ENCODE measurements around the gene MRPL14.

Gene MRPL14

DNA sequence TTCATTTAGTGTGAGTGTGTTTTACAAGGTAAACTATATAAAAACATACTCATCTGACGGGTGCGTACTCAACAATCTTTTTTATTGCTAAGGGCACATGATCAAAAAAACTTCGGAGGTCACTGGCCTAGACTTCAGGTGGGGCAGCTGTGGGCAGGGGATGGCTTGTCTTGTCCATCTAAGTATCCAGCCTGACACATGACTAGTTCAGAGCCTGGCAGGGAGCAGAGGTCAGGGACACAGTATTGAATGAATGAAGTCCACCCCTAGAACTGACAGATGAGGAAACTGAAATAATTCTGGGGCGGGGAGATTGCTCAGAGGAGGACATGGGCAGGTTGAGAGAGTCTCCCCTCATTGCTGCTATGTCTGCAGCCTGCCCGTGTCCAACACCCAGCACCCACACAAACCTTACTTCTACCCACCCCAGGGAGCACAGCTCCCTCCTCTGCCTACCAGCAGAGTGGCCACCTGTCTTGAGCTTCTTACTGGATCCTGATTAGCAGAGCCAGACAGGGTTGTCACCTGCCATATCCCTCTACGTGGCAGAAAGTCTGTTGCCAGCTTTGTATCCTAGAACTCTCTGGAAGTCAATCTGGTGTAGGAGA is 48.9 kb downstream of the MRPL14 start:
- FAIRE-seq, result no peak

DNA sequence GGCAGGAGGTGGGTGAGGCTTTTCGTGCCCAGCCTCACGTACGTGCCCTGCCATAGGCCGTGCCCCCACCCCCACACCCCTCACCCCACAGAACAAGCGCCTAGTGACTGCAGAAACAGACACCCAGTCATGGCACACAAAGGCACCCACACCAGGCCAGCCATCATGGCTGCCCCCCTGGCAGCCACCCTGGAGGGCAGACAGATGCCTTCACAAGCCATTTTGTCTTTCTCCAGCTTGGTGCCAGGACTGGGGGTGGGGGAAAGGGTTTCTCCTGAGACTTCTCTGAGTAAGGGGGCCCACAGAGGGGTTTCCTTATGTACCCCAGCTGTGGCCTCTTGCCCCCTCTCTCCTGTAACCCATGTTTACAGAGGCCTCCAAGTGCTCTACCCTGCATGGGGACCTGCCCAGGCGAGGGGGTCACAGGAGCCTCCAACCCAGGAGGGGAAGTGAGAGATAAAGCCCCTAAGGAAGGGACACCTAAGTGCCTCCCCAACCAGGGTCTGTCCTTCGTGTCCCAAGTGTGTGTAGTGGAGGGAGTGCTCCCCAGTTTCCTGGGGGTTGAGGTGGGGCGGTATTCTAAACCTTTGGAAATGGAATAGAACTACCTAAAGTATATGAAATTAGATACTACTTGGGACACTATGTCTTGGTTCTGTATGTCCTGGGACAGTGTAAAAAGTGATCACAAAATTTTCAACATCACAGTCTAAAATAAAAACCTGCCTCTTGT is 49.9 kb downstream of the MRPL14 start:
- no peak for FAIRE-seq

DNA sequence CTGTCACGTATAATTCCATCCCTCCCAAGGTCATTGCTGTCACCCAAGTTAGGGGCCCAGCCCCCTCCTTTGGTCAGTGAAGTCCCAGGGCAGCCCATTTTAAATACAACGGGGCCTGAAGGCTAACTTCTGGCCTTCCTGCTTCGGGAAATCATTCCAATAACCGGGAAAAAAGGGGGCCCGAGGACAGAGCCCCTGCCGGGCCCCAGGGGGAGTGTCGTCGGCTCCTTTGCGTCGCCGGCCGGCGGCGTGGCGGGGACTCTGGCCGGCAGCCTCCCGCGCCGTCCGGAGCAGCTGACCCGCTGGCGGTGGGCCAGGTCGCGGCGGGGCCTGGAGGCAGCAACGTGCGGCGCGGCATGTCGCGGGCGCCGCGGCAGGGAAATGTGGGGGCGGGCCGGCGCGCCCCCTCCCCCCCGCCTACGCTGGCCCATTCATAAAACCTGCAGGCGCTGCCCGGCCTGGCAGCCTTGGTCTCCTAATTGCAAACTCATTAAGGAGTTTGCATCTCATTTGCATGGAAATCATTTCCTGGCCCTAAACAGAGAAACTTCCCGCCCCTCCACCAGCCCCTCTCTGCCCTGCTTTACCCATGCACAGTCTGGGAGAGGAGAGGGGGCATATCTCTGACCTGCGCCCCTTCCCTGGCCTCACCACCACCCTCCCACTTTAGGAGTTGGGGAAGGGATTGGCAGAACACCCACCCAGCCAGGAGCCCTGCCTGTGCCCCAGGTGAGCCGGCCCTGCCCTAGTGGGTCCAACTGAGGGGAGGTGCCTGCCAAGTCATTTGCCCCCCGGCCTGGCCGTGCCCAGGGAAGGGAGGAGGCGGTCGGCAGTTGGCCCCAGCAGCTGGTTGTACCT is 50.7 kb downstream of the MRPL14 start:
- FAIRE-seq, result no peak

DNA sequence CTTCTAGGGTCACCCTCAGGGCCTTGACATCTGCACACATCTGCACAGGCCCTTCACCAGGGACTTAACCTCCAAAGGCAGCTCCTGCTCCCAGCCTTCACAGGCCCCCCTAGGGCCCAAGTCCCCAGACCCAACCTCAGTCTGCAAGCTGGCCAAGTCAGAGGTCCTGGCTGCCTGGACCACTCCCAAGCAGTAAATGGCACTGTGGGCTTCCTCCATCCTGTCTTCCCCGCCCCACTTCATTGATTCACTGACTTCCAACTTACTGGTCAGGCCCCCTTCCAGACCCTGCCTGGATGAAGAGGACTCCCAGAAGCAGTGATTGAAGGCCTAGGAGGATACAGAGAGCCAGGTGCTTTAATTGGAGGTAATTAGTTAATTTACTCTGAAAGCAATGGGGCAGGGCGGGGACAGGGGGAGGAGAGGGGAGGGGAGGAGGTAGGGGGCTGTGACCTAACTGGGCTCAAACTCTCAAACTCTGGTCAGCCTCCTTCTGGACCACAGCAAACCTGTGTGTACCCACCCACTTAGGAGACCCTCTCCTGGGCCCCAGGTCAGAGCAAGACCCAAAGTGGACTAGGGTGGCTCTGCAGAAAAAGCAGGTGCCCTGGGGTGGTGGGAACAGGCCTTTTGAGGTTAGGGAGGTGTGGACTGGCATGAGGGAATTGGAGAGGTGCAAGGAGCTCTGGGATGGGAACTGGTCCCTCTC is 51.5 kb downstream of the MRPL14 start:
- no peak for FAIRE-seq

DNA sequence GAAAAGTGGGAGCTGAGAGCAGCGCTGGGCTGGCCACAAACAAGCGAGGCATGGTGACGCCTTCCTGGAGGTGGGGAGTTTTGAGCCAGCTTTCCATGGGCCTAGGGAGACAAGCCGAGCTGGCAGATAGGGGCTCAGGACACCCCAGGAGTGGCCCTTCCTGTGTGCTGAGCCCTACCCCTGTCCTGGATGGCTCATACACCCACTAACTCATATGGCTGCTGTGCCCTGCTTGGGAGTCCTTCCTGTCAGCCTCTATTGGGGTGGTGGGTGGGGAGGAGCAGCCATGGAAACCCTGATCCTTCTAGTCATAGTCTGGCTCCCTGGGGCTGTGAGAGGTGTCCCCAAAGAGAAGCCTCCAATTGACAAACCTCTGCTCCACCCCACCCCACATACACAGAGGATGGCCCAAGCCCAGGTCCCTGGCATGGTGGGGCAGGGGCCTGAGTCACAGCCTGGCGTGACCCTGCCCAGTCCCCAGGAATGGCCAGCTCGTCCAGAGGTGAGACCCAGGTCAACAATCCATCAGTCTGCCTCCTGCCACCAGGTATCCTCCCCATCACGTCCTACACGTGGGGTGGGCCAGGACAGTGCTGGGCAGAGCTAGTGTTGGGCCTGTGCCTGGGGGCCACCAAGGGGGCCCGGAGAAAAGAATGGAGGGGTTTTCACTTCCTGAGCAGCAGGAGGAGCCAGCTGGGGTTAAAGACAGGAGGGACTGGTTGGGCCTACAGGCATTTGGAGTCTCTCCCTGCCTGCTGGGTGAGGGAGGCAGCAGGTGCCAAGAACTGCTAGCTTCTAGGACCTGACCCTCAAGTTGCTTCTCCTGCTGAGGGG is 52.2 kb downstream of the MRPL14 start:
- no peak for FAIRE-seq

DNA sequence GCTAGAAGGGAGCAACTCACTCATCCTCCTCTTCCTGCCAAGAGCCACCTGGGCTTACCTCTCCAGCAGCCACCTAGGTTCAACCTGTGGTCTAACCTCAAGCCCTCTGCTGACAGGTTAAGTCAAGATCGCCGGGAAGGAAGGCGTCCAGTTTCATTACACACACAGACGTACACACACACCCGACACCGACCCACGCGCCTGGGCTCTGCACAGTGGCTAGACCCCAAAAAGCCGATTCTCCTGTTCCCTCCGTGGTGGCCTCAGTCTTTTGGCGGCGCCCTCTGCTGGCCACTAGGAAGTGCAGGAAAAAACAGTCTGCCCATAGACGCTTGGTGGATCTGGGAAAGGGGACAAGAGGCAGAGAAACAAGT is 52.8 kb downstream of the MRPL14 start:
- no peak for FAIRE-seq

DNA sequence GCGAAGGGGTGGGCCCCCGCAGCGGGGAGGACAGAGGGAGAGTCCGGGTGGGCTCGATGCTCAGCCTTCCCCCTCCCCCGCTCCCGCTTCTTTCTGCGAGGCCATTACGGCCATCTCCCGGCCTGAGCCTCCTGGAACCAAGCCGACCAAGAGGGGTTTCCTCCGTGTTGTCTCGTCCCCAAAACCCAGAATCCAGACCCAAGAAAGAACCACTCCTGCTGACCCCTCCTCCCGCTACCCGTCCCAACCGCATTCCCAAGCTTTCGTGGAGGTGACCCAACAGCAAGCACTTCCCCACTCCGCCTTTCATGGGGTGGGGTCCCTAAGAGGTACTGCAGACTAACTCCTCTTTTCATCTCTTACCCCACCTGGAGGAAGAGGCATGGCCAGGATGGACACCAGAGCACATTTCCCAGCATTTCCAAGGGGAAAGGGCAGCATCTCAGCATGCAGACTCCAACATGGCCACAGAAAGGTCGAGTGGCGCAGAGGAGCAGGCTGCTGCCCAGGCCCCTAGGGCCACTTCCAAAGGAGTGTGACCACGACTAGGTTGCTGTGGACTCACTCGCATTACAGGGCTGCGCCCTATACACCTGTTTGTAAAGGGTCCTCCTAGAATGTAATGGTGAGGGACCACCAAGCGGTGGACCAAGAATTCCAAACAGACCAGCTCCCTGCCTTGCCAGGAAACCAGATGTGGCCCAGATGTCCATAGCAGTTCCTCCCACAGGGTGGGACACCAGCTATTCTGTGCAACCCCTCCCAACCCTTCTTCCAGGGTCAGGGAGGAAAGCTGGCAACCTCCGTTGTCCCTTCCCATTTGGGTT is 53.4 kb downstream of the MRPL14 start:
- FAIRE-seq, result no peak

DNA sequence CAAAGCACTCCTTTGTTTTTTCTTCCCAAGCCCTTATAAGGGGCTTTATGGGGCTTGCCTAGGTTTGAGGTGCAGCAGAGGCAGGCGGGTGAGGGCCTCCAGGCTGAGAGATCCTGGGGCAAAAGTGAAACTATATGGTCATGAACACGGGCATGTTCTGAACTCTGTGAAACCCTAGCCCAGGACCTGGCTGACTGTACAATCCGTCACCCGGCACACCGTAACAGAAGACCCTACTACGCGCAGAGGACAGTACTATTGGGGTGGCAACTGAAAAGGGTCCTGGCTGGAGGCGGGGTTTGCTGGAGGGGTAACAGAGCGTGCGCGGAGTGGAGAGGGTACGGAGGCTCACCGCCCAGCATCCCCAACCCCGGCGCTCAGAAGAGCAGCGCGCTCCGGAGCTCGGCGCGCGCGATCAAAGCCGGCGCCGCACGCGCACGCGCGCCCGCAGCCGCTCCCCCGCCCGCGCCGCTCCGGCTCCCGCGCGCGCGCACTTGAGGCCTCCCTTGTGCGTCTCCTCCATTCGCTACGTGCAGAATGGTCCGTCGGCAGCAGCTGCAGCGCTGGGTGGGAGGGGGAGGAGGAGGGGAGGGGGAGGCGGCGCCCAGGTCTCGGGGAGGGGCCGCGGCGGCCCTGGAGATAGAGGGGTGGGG is 54.2 kb downstream of the MRPL14 start:
- no peak for FAIRE-seq

DNA sequence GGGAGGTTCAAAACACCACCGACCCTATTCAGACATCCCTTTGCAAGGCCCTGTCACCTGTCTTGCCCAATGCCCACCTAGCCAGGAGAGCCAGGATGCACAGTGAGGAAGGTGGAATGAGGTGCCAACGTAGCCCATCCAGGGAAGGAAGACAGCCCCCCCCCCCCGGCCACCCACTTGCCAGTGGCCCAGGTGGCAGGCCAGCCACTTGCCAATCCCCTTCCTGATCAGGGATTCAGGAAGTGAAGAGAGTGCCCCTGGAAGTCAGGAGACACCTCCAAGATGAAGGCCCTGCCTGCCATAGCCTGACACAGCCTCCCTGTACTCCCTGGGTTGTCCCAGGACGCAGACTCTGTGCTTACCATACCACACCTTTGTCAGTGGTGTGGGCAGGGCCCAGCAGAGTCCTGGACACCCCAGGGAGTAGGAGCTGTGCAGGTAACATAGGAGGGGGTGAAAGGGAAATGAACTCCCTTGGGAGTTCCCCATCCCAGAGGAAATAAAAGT is 54.7 kb downstream of the MRPL14 start:
- no peak for FAIRE-seq

DNA sequence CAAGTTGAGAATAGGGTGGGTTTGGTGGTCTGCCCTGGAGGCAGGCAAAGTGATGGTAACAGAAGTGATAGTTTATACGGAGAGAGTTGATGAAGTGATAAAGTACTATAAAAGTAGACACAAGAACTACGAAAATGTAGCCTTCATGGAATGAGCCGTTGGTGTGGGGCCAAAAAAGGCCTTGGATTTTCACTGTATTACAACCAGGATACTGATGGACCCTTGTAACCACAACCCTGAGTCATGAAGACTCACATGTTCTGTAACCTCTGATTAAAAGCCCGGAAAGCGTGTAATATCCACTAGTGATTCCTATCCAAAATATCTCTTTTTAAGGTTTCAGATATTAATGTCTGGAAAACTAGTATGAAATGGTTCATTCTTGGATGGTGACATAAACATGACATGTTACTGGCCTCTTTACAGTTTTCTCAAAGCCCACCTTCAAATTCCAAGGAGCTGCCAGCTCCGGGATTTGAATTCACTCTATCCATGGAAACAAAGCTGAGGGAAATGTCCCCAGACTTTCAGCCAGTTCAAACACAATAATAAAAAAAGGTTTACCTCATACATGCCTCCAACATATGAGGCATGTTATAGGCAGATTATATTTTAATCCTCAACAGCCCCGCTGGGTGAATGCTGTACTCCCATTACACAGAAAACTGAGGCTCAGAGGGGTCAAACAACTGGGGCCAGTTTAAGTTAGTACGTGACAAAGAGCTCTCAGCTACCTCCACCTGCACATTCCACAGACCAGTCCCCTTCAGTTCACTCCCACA is 55.4 kb downstream of the MRPL14 start:
- FAIRE-seq, result no peak

DNA sequence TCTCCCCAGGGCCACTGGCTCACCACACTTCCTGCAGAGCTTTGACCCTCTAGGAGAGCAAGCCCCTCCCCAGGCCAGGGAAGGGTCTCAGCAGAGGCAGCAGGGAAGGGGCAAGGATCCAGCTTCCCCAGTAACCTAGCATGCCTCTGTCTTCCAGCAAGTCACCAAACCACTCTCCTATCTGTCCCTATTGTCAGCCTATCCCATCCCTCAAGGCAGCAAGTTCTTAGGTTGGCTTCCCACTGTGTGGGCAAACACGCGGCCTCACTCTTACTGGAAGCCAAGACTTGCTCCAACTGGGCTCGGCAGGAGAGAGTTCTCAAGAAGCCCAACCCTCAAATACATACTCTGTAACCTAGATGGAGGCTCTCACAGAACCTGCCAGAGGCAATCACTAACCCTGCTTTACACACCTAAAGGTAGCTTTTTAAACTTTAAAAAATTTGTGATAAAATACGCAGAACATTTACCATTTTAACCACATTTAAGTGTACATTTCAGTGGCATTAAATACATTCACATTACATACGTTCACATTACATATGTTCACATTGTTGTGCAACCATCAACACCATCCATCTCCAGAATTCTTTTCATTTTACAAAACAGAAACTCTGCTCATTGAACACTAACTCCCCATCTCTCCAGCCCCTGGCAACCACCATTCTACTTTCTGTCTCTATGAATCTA is 58.5 kb downstream of the MRPL14 start:
- no peak for FAIRE-seq

DNA sequence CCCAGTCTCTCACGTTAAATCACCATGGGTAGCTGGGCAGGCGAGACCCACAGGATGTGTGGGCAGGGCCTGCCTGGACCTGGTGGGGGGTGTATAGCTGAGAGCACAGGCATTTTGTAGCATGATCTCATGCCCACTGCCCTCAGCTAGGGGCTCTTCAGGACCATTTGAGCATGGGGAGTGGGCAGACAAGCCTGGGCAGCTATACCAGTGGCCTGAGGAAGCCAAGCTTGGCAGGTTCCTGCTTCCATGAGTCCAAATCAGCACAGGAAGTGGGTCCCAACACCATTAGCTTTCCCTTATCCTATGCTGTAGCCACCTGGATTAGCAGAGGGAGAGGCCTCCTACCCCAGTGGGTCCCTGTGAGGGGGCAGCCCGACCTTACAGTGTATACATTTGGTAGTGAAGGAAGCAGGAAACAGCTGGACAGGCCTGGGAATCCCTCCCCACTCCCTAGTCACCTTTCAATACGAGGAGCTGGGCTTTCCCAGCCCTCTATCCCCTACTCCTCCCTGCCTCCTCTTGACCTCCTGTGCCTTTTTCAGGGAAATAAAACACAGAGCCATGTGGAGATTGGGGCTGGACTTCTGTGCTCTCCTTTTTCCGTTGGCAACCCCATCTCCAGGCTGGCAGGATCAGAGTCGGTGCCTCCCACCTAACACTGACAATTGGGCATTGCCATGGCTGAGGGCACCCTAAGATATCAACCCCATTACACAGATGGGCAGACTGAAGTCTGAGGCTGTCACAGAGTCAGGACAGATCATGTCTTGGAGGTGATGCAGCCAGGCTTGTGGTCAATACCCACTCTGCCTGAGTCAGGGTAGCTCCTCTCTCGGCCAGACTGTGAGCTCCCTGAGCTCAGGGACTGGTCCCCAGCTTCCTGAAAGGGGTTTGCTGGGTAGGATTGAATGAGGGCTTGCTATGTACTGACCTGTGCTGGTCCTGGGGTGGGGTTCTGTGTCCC is 59.8 kb downstream of the MRPL14 start:
- FAIRE-seq, result no peak

DNA sequence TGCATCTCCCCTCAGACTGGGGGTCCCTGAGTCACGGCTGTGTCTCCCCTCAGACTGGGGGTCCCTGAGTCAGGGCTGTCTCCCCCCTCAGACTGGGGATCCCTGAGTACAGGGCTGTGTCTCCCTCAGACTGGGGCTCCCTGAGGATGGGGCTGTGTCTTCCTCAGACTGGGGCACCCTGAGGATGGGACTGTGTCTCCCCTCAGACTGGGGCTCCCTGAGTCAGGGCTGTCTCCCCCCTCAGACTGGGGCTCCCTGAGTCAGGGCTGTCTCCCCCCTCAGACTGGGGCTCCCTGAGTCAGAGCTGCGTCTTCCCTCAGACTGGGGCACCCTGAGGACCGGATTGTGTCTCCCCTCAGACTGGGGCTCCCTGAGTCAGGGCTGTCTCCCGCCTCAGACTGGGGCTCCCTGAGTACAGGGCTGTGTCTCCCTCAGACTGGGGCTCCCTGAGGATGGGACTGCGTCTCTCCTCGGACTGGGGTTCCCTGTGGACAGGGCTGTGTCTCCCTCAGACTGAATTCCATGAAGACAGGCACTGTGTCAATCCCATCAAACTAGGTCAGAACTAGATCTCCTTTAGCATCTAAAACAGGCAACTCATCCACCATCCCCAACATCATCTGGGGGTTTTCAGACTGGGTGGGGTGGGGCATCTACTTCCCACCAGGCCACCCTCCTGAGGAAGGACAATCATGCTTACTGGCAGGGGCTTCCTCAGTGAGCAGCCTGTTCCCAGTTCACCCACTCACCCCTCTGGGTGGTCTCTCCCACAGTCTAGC is 60.7 kb downstream of the MRPL14 start:
- FAIRE-seq, result no peak

DNA sequence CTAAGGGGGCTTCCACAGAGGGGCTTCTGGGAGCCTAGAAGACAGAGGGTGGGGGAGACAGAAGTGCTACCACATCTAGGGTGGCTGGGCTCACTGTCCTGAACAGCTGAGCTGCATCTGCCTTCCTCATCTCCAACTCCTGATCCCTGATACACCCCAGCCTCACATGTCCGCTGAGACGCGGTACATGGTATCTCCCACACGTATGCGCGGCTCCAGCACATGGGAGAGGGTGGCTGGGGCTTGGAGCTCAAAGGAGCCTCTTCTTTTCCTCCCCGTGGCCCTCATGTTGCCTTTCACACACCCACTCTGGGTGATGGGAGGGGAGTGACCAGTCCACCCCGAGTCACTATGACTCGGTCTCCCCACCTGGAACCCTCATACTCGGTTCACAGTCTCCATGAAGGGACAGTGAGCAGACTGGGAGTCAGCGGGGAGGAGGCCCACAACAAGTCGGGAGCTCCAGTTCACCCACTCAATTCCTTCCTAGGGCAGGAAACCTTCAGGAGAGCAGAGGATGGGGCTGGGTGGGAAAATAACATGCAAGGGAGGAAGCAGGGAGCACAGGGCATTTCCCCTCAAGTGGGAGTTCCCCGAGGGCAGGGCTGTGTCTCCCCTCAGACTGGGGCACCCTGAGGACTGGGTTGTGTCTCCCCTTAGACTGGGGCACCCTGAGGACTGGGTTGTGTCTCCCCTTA is 61.7 kb downstream of the MRPL14 start:
- FAIRE-seq, result no peak

DNA sequence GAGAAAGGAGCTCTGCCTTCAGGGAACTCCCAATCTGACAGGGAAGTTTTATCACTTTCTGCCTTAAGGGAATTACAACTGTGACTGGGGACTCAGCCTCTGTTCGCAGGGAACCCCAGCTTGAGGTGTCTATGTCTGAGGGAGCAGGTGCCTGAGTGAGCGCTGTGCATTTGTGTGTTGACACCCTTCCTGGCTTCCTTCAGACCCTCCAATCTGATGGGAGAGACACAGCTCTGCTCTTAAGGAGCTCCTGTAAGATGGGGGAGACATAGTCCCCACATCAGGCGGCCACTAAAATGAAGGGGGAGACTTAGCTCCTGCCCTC is 62.3 kb downstream of the MRPL14 start:
- FAIRE-seq, result no peak

DNA sequence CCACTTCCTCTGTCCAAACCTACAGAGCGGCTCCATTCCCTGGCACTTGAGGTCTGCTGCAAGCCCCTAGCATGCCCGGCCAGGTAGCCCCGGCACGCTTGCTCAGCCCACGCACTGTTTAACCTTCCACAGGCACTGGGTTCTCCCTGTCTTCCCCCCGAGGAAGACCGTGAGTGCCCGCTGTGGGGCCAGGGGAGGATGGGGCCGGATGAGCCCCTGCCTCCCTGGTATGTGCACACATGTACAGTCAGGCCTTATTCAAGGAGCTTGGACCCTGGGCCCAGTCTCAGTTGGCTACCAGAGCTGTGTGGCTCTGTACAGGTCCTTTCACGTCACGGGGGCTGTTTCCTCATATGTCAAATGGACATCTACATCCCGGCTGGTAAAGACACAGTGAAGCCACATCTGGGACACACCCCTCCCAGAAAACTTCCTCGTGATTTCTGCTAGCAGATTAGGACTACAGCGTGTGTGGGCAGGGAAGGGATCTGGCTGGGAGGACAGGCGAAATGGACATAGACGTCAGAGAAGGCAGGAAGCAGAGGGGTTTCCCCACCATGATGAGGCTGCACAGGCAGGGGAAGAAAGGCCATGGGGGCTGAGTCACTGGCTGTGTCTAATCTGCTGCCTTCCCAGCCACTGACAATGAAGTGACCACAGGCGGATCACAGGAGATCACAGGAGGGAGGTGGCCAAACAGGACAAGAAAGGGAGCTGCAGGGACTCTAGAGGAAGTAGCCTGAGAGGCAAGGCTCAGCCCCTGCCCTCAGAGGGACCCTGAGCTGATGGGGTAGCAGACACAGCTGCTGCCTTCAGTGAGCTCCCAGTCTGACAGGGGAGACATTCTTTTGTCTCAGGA is 62.9 kb downstream of the MRPL14 start:
- no peak for FAIRE-seq

All from TTC549 (cell line).